GM19468 (cell line): ENCODE measurements around the gene TCF7L2.
"Not testable (repeated sequence)": the region's sequence is repeated elsewhere in the genome, so short reads cannot be mapped to it uniquely, and the experiment has no call there.

Experiments used
- ATAC-seq: cut with Tn5 transposase; IDR thresholded peaks from one replicate; pipeline ENCODE4 v1.9.1; 2021; ENCODE audit warnings: mild to moderate bottlenecking, moderate library complexity, moderate number of reproducible peaks; ENCODE audit not compliant: unreplicated experiment; ENCODE audit errors: extremely low read depth

TCF7L2 gene

DNA sequence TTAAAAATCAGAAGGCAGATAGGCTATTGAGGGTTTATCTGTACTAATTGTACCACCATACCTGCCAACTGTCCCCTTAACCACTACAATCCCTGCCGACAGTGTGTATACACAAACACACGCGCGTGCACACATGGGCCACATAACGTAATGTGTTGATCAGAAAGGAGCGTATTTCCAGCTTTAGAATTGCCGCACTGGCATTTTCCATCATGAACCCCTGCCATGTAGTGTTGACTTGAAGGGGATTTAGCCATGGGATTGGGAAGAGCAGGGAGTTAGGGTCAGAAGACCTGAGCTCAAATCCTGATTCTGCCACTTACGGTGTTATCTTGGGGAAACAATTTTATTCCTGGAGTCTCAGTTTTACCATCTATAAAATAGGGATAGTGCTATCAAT, 158.9 kb downstream of the TCF7L2 start:
- no peak for ATAC-seq

DNA sequence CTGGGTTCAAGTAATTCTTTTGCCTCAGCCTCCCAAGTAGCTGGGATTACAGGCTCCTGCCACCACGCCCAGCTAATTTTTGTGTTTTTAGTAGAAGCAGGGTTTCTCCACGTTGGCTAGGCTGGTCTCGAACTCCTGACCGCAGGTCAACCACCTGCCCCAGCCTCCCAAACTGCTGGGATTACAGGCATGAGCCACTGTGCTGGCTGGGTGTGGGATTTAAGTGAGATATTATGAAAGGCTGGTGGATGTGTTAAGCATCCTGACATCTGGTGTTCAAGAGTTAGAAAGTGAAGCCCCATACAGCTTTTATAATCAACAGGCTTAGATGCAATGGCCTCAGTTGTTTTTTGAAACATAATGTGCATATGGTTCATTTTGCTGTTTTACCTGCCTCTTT, 159.4 kb downstream of the TCF7L2 start:
- ATAC-seq: not testable (repeated sequence)

DNA sequence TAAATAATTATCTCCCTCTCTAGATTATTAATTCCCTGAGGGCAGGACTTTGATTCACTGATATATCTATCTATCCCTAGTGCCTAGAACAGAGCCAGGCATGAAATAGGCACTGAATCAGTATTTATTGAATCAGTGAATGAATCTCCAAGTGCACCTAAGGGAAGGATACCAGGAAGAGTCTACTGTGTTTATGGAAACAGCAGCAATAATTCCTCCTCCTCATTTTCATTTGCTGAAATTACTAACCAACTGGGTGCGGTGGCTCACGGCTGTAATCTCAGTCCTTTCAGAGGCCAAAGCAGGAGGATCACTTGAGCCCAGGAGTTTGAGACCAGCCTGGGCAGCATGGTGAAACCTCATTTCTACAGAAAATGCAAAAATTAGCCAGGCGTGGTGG, 161.2 kb downstream of the TCF7L2 start:
- ATAC-seq: no peak

GRCh38 chr10:113111900-113112853, 162.1 kb downstream of the TCF7L2 start:
- no peak for ATAC-seq

GRCh38 chr10:113113241-113113640, 163.2 kb downstream of the TCF7L2 start:
- ATAC-seq: no peak

DNA sequence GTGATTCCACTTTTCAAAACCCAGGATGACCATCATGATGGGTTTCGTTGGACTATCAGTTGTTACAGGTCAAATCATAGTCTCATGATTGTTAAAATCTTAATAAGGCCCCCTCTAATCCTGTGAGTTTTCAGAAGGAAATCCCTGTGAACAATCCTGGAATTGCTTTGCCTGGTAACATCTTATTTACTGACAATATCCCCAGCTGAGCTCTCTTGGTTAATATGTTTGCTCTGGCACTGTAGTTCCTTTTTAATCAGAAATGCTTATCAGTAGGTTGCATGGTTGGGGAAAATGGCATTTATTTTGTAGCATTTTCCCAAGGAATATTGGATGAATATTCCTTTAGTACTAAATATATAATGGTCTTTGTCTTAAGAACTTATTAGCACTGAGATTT, 163.9 kb downstream of the TCF7L2 start:
- no peak for ATAC-seq

DNA sequence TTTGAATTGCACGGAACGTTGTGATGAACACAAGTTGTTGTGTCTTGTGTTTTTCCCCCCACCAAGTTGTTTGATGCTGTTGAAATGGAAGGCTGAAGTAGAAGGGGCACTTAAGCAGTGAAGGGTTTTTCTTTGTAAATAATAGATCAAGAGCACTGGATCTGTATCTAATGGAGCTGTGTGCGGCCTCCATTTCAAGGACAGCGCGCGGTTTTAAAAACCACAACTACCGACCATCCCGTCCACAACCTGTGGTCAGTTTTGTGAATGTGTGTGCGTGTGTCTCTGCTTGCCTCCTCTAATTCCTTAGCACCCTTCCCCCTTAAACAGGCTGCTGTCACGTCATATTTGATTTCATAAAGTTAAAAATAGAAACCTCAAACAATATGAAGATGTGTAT, 165.5 kb downstream of the TCF7L2 start:
- ATAC-seq: no peak

DNA sequence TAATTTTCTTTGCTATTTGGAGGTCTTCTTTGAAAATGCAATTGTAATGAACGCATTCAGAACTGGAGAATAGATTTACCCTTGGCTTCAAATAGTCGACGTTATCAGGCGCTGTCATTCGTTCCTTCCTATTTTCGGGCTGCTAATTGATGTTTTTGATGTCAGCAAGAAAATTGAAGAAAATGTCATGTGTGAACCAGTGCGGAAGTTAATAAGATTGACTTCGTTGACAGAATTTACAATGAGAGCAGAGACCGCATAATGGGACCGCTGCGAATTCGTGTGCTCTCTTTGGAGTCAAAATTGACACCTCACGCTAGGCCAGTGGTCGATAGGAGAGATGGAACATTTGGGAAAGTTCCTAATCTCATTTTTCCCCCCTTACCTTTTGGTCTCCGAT, 168.8 kb downstream of the TCF7L2 start:
- ATAC-seq: no peak

DNA sequence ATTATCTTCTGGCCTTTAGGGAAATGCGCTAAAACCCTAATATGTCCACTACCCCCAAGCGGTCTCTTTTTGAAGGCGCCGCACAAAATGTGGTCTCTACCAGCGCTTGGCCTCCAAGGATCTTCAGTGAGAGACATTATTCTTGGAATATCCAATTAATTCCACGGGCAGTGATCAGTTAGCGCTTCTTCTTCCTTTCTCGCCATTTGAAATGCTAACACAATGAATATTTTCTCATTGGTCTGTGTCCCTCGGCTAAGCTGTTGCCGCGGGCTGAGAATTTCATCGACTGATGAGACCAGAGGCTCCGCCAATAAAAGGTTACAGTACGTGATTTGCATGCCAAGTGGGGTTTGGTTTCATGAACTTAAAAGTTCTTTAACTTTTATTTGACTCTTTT, 169.8 kb downstream of the TCF7L2 start:
- no peak for ATAC-seq

GRCh38 chr10:113121153-113121552, 171.1 kb downstream of the TCF7L2 start:
- no peak for ATAC-seq

DNA sequence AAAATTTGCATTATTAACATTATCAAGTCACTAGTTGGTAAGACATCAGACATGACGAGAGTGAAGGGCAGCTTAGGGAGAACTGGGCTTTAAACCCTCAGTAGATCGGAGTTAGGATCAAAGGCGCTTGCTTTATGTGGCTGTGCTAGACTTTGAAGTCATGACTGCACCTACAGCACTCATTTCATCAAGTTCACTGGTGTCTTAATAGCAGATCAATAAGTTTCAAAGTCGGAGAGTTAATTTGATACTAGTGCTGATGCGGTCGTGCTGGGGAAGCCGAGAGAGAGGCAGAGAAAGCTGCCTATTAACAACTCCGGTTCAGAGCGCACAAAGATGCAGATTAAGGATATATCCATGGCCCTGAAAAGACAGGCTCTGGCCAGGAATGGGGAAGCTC, 172.9 kb downstream of the TCF7L2 start:
- no peak for ATAC-seq

DNA sequence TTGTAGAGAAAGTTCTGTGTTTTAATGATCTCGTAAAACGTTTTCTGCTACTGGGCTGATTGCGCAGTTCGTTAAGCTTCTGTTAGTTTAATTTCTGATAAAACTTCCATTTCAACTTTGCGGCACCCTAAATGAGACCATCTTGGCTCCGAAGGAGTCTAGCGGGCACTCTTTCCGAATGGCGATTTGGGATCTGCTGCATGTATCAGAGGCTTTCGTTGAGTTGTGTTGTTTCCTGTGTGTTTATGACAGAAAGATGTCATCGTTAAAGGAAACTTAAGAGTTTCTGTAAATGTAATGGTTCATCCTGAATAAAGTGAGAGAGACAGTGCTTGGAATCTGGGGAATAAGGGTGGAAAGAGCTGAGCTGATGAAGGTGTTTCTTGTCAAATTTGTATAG, 174.7 kb downstream of the TCF7L2 start:
- no peak for ATAC-seq

DNA sequence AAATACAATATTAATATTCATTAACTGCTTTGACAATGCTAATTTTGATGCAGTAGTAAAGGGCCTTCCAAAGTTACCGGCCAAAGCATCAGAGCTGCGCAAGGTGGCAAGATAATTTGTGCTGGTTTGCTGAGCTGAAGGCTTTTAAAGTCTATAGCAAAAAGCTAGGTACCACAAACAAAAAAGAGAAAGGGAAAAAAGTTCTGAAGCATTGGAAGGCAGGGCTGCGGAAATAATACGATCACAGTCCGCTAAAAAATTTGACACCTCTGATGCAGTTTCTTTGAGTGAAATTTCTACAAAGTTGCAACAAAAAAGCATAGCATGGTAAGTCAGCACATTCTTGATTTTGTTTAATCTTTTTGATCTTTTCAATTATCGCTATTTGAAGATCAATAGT, 175.6 kb downstream of the TCF7L2 start:
- ATAC-seq: no peak

DNA sequence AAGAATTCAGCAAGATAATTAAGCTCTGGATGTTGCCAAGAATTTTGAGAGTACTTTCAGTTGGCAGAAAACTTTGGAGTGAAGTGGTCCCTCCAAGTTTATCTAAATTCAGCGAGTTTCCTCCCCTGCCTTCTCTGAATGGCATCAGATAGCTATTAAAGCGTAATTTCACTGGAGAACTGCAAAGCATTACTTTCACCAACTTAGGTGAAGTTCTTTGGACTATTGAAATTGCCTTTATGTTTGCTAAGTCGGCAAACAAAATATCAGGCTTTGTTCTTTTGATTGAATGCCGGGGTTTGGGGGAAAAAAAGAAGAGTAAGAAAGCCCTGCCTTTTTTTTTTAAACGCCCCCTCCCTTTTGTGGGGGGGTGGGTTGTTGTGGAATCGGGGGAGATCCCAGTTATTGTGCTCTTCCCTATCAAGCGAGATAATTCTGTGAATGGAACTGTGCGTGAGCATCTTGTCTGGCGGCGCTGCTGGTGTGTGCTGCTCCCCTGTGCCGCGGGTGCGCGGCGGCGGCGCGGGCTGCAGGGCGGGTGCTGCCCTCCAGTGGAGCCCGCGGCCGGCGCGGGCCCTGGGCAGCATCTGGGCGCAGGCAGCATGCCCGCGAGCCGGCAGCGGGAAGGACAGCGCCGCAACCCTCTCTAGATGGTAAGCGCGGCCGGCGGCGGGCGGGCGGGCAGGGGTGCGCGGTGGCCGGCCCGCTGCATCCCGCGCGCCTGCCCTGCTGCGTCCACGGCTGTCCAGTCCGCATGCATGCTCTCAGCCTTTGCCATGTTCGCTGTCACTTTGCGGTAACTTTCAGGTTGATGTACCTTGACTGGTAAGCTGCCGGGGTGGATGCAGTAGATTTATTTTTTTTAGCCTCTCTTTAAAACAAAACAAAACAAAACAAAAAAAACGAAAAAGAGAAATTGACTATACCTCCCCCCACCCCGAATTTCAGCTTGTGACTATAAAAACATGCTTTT, 176.5 kb downstream of the TCF7L2 start:
- ATAC-seq: no peak

DNA sequence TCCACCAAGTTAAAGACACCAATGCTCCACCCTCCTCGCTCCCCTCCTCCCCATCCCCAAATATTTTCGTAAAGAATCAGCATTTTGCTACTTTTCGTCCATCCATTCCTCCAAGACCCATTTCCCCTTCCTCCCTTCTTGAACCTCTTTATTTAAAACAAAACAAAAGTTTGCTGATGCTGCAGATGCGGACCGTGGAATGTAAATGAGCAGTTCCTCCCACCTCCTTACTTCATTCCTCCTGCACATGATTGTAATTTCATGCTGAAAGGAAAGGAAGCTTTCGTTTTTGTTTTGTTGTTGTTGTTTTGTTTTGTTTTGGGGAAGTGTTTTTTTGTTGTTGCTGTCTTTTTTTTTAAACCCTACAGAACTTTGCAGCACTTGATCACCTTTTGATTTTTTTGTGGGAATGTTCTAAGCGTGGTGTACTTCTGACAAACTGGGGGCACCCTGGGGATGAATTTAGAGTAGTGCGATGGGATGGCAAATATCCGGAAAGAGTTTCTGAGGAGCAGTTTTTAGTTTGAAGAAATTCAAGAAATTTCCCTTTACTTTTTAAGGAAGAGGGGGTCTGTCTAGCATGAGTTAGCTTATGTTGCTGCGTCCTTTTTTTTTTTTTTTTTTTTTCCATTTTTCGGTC, 177.3 kb downstream of the TCF7L2 start:
- ATAC-seq: no peak

DNA sequence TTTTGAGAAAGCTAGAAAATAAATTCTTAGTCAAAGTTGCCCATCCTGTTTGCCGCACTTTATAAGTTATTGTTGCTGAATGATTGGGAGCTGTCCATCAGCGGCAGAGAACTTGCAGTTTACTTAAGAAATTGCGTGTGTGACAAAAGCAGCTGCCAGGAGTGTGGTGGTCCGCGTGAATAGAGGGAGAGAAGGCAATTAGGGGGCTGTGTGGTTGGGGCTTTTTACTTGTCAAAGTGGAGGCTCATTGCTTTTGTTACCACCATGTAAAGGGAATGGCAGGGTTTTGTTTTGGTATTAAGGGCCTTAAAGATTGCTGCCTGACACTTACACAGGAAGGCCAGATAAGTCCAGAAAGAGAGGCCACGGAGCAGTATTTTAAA, 177.8 kb downstream of the TCF7L2 start:
- no peak for ATAC-seq

- no peak for ATAC-seq
These were observed 178.5 kb downstream of the TCF7L2 start for GRCh38 chr10:113128450-113129070.

DNA sequence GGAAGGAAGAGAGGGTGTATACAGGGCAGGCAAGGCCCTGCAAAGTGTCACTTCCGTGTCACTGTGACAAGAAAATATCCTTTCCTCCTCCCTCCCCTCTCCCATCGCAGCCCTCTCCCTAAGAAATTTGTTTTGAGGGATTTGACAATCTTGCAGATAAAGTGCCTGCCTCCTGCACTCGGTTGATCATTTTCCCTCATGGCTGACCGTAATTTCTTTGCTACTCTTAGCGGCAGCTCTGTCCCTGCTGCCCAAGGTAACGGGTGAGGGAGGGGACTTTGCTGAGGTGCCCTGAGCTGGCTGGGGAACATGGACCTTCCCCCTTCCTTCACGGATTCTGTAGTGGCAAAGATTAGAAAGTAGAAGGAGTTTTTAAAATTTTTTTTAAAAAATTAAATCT, 179.1 kb downstream of the TCF7L2 start:
- no peak for ATAC-seq

DNA sequence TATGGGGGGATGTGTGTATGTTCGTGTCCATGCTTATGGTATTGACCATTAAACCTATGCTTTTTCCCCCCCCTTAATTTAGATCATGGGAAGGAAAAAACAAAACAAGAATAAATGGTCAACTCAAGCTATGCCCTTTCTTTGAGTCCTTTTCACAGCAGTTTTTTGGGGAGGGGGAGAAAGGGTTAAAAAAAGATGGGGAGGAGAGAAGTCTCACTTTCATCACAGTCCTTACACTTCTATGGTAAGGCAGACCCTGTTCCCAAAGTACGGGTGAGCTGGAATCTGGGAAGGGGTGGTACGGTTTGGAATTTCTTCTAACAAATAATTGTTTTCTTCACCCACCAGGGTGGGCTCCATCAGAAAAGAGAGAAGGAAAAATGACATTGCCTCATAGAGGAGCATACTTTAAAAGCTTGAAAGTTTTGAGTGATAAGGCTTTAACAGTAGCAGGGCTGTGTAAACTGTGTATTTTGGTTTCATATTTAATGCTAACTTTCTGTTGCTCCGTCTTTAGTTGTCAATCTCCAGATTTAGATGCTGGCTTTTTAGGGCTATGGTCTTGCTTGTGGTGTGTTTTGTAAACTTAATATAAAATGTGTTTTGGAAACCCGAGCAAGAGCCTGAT, 180.1 kb downstream of the TCF7L2 start:
- no peak for ATAC-seq
